ENCODE data around the gene COPE. TPM values are rescaled to one million over a fixed set of nuclear protein-coding genes. Genes with fewer than 3 reads are reported as not detected.

The COPE gene
- total RNA-seq, 1 donor from 2014 or later = 213 TPM

DNA sequence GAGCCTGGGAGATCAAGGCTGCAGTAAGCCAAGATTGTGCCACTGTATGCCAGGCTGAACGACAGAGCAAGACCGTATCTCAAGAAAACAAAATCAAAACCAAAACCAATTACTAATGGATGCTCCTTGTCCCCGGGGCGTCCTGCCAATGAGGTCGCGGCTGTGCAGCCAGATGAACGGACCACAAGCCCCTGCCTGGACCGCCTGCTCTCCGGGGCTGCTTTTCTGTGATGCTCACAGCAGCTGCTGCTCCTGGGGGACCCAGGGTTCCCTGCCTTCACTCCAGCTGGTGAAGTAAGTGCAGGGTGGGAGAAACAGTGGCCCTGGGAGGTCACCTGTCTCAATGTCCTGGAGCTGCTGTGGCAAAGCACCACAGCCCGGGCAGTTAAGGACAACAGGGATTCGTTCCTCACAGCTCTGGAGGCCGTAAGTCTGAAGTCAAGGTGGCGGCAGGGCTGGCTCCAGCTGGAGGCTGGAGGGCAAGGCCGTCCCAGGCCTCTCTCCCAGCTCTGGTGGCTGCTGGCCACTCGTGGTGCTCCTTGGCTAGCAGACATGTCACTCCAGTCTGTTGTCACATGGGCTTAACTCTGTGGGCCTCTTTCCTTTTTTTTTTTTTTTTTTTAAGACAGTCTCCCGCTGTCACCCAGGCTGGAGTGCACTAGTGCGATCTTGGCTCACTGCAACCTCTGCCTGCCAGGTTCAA lies 10.1 kb downstream of the COPE start:
- peaks cover 13% of the 10 kb centered on the region for H3K36me3 Mint-ChIP-seq (ENCODE audit: low read depth, unreplicated experiment)
- no peaks in the 10 kb centered on the region for H3K9me3 Mint-ChIP-seq (ENCODE audit: unreplicated experiment)
- no peaks in the 10 kb centered on the region for H3K4me1 Mint-ChIP-seq (ENCODE audit: unreplicated experiment)
- H3K27ac Mint-ChIP-seq (ENCODE audit: unreplicated experiment) = no peak overlapping the region
- H3K27me3 Mint-ChIP-seq (ENCODE audit: unreplicated experiment) = no peaks in the 10 kb centered on the region
- no peak overlapping the region for H3K4me3 Mint-ChIP-seq (ENCODE audit: unreplicated experiment)
- DNase-seq (ENCODE audit: low spot score) = no peak
- TF ChIP-seq, protein P1, sequence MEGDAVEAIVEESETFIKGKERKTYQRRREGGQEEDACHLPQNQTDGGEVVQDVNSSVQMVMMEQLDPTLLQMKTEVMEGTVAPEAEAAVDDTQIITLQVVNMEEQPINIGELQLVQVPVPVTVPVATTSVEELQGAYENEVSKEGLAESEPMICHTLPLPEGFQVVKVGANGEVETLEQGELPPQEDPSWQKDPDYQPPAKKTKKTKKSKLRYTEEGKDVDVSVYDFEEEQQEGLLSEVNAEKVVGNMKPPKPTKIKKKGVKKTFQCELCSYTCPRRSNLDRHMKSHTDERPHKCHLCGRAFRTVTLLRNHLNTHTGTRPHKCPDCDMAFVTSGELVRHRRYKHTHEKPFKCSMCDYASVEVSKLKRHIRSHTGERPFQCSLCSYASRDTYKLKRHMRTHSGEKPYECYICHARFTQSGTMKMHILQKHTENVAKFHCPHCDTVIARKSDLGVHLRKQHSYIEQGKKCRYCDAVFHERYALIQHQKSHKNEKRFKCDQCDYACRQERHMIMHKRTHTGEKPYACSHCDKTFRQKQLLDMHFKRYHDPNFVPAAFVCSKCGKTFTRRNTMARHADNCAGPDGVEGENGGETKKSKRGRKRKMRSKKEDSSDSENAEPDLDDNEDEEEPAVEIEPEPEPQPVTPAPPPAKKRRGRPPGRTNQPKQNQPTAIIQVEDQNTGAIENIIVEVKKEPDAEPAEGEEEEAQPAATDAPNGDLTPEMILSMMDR (IDR thresholded peaks at IDR 0.05; ENCODE audit: unreplicated experiment) = no peak

DNA sequence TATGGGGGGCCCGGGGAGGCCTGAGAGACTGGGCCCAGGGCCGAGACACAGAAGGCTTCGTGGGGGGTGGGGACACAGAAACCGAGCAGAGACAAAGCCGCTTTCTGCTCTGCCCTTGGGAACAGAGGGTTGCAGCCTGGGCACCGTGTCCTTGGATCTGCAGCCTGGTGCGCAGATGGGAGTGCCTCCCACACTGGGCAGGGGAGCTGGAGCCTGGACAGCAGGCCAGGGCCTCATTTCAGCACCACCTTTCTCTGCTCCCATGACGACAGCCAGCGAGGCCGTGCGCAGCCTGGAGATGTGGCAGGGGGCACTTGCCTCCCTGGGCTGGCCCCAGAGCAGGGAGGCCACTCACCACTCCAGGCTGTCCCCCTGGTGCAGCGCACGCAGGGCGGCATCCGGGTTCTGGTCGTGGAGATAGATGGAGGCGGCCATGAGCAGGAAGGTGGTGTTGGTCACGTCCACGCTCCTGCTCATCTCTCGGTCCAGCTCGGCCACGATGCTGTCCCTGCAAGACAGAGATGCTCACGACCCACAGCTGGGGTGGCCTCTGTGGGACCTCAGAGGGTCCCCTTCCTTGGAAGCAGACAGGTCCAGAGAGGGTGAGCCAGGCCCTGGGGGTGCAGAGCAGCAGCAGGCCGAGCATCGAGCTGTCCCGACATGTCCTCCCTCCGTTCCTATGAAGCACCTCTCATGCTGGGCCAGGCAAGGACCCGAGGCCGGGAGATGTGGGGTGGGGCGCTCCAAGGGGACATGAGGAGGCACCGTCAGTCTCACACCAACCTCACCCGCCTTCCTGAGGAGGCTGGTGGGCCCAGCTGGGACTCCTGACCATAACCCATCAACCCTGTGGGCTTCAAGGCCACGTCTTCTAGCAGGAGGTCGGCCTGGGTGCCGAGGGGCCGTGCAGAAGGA lies 12.3 kb downstream of the COPE start:
- Mint-ChIP-seq H3K9me3 (ENCODE audit: unreplicated experiment) (no peaks in the 10 kb centered on the region), H3K4me1 (ENCODE audit: unreplicated experiment) (no peaks in the 10 kb centered on the region), H3K27me3 (ENCODE audit: unreplicated experiment) (no peaks in the 10 kb centered on the region), H3K27ac (ENCODE audit: unreplicated experiment) (no peak overlapping the region), H3K4me3 (ENCODE audit: unreplicated experiment) (no peak overlapping the region), H3K36me3 (ENCODE audit: low read depth, unreplicated experiment) (peaks cover 17% of the 10 kb centered on the region)
- TF ChIP-seq, protein P1 (IDR thresholded peaks at IDR 0.05; ENCODE audit: unreplicated experiment) = no peak
- DNase-seq (ENCODE audit: low spot score) = no peak

DNA sequence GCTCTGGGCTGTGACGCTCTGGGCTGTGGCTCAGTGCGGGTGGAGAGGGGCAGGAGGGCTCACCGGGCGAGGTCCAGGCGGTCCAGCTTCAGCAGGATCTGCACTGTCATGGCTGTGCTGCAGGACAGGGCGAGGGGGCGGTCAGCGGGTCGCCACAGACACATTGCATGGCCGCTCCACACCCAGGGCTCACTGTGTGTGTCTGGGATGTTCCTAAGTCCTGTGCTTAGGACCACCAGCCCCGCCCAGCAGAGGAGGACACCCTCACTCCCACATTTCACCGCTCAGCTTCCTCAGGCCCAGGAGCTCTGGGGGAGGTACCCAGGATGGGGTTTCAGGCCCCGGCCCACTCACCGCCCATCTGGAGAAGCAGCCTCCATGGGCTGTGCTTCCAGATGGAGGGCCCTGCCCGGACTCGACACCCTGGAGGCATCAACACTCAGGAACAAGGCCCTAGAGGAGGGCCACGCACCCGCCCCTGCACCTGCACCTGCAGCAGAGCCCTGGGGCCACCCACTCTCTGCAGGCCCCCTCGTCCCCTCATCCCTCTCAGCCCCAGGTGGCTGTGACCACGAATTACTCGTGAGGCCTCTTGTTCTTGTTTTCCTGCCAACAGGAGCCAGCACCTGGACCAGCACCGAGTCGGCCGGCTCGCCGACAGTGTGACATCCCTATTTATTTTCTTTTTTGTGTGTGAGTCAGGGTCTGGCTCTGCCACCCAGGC lies 13.5 kb downstream of the COPE start:
- Mint-ChIP-seq H3K9me3 (ENCODE audit: unreplicated experiment) (no peaks in the 10 kb centered on the region), H3K4me3 (ENCODE audit: unreplicated experiment) (peak overlapping the region; percentile 56), H3K36me3 (ENCODE audit: low read depth, unreplicated experiment) (peaks cover 24% of the 10 kb centered on the region), H3K27me3 (ENCODE audit: unreplicated experiment) (peaks cover 4% of the 10 kb centered on the region), H3K4me1 (ENCODE audit: unreplicated experiment) (no peaks in the 10 kb centered on the region), H3K27ac (ENCODE audit: unreplicated experiment) (no peak overlapping the region)
- TF ChIP-seq, protein P1 (IDR thresholded peaks at IDR 0.05; ENCODE audit: unreplicated experiment) = no peak
- no peak for DNase-seq (ENCODE audit: low spot score)

DNA sequence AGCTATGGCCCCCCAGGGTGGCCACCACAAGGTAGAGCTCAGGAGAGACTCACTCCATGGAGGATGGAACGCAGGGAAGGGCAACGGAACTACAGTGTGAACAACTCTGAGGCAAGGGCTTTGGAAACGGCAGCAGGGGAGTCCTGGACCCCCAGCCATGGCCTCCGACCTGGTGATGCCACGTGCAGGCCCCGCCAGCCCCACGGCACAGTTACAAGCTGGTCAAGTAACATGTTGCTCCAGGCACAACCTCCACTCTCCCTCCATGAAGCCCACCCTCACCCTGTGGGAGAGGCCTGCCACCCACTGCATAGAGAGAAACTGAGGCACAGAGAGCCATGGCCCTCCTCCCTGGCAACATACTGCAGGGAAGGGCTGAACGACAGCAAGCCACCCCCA lies 14.1 kb downstream of the COPE start:
- Mint-ChIP-seq H3K9me3 (ENCODE audit: unreplicated experiment) (no peaks in the 10 kb centered on the region), H3K4me3 (ENCODE audit: unreplicated experiment) (peak overlapping the region; percentile 56), H3K36me3 (ENCODE audit: low read depth, unreplicated experiment) (peaks cover 26% of the 10 kb centered on the region), H3K27me3 (ENCODE audit: unreplicated experiment) (peaks cover 4% of the 10 kb centered on the region), H3K4me1 (ENCODE audit: unreplicated experiment) (no peaks in the 10 kb centered on the region), H3K27ac (ENCODE audit: unreplicated experiment) (no peak overlapping the region)
- TF ChIP-seq, protein P1 (IDR thresholded peaks at IDR 0.05; ENCODE audit: unreplicated experiment) = no peak
- DNase-seq (ENCODE audit: low spot score) = no peak

All from endothelial cell (in vitro differentiated cells).